ENCODE measurements around the gene TTC12.

TTC12 gene

DNA sequence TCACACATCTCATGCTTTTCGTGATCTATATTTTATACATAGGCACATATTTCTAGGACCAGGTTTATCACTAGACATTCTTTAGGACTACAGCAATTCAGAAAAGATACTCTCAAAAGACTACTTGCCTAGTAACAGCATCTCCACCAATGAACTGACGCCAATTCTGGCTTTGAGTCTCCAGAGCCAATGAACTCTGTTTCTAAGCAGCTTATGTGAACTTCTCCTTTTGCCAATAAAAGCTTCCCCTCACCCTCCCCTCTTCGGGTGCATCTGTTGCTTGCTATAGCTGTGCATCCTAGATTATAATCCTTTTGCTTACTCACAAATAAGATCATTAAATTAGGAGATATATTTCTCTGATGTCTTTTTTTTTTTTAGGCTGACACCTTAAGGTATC lies 61.8 kb downstream of the TTC12 start:
- DNase-seq (ENCODE audit: low spot score): no peak

DNA sequence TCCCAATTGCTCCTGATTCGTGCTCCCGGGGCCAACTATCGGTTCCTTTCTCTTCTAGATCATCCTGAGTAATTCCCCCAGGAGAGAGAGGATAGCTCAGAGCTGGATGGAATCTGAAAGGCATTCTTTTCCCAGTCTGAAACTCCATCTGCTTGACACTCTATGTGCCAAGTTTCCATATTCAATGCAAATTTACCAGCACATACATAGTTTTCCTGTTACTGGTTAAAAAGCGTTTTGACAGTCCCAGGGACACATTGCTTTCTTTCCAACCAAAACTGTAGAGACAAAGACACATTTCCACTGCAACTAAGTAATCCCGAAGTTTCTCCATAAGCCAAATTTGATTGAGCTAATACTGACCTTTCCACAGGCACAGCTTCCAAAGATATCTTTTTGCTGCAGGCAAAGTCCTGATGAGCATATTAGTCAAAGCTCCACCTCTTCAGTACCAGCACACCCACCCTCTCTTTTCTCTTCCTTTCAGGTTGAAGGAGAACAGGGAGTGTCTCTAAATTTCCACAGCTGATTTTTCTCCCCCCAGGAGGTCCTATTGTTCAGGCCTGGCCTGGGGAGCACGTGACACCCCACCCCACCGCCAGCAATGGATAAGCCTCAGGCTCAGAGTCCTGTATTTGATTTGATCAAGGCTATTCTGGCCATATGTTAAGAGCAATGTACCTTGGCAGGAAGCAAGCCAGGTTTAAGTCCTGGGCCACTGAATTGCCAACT lies 63.5 kb downstream of the TTC12 start:
- DNase-seq (ENCODE audit: low spot score): no peak

DNA sequence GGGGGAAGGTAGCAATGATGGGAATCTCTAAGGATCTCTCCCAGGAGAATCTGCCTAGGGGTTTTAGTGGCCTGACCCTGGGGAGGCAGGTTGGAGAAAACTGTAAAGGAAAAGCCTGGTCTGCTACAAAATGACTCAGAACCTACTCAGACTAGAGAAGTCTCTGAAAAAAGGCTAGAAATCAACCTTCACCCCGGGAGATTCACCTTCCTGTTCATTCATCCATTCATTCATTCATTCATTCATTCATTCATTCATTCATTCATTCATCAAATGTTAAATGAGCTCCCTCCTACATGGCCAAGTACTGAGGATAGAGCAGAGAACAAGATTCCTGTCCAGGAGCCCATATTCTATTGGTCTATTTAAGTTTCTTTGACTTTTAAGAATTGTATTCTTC lies 64.3 kb downstream of the TTC12 start:
- no peak for DNase-seq (ENCODE audit: low spot score)

DNA sequence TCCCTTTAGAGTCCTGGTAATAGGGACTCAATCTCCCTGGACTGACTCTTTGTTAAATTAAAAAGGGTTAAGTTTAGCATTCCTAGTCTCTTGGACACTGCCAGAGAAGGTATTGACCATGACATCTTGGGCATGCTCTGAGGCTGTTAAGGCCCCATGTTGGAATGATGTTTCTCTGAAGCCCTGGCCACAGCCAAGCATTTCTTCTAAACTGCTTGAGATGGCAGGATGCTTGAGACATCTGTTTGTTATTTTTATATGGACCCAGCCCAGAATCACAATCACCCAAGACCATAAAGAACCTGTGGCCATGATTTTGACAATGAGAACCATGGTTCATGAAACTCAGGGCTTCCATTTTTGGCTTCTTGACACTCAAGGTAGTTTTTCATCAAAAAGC lies 67.7 kb downstream of the TTC12 start:
- DNase-seq (ENCODE audit: low spot score): no peak

DNA sequence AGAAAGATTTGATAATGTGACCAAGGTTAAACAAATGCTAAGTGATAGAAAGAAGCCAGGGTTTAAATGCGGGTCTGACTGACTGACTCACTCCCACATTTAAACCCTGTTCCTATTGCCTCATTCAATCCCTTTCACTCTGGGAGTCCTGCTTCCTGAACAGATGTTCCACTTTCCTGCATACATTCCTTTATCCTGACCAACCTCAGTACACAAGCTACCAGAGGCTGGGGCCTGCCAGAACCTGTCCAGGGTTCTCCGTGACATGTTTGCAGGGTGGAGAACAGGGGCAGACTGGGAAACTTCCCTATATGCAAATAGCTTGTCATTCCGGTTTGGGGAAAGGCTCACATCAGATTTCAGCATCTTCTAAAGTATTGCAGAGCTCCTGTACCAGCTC lies 70.2 kb downstream of the TTC12 start:
- DNase-seq (ENCODE audit: low spot score): peak; percentile 76

DNA sequence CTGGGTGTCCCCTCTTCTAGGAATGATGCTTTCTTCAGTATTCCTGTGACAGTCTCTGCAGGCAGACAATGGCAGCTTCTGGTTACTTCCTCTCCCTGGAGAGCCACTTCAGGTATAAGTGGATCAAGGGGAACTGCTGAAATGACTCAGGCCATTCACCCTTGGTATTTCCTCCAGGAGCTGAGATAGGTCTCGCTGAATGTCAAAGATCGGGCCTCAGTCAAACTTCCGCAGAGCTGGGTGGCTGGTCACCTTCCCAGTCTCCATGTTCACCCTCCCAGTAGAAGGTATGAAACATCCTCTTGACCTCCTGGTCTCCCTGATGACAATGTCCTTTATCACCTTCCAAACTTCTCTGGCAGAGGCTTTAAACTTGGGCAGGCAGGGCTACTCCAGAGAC lies 71.4 kb downstream of the TTC12 start:
- DNase-seq (ENCODE audit: low spot score): no peak

DNA sequence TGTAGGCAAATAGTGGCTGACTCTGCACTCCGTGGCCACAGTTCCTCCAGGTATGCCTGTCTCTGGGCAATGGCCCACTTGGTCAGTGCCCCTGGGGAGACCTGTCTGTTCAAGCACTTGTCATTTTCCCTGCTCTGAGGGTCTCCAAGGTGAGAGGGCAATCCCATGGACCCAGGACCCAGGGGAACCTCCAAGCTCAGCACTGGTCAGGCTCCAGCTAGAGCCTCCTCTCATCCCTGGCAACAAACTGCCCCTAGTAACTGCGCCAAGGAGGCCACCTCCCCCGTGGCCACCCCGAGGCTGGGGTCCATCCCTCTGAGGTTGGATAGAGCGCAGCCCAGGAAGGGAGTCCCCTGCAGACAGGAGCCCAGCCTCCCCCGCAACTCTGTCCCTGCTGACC lies 72.5 kb downstream of the TTC12 start:
- no peak for DNase-seq (ENCODE audit: low spot score)

DNA sequence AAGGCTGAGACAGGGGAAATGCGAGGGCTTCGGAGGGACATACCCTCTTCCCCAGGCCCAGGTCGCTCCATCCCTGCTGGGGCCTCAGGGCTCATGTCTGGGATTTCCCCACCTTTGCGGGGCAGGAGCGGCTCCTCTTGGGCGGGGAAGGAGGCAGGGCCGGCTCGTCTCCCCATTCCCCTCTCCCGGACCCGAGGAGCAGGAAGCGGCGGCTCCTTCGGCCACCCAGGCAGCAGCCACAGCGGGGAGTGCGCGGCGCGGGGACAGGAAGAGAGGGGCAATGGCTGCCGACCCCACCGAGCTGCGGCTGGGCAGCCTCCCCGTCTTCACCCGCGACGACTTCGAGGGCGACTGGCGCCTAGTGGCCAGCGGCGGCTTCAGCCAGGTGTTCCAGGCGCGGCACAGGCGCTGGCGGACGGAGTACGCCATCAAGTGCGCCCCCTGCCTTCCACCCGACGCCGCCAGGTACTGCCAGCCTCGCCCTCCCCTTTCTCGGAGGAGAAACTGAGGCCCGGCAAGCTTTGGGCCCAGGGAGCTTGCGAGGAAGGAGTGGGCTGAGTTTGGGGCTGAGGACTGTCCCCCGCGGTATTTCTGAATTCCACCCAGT lies 73.3 kb downstream of the TTC12 start, which contains the start of gene ANKK1:
ANKK1 (plus strand) TSS at position 175 of the 607 bp plus-strand sequence; CDS start at position 281, 106 bp downstream.
- DNase-seq (ENCODE audit: low spot score): no peak

DNA sequence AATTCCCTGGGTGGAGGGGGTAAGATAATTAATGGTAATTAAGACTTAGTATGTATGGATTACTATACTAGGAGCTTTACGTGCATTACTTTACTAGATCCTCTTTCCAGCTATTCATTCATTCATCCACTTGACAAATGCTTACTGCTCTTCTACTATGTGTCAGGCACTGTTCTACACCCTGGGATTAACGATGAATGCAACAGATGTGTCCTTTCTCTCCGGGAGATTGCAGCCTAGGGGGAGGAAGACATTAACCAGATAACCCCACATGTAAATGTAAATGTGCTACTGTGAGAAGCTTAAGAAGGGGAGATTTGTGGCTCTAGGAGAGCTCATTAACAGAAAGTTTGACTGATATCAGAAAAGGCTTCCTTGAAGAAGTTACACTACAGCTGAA lies 74.9 kb downstream of the TTC12 start:
- DNase-seq (ENCODE audit: low spot score): no peak

DNA sequence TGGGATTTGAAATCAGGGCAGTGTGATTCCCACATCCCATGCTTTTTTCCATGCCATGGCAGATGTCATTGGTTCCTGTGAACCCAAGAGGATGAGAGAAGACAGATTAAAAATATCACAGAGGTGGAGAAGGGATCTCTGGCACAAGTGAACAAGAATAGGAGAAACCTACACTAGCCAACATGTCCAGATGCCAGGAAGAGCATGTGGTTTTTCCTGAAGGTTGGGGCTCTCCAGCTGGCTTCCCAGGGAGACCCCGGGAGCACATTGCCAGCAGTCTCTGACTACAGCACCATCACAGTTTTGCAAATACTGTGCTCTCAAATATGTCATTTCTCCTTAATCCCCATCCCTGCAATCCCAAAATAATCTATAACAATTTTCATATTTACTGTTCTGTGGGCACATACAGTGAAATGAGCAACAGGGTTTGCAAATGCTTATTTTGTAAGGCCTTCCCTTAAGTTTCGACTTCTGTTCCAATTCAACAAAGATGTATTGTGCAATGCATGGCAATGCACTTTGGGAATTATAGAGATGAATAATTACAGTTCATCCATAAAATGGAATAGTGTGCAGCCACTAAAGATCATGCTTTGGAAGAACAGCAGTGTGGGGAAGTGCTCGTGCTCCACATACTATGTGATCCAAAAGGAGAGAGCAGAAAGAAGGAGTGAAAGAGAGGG lies 78.0 kb downstream of the TTC12 start:
- DNase-seq (ENCODE audit: low spot score): no peak

DNA sequence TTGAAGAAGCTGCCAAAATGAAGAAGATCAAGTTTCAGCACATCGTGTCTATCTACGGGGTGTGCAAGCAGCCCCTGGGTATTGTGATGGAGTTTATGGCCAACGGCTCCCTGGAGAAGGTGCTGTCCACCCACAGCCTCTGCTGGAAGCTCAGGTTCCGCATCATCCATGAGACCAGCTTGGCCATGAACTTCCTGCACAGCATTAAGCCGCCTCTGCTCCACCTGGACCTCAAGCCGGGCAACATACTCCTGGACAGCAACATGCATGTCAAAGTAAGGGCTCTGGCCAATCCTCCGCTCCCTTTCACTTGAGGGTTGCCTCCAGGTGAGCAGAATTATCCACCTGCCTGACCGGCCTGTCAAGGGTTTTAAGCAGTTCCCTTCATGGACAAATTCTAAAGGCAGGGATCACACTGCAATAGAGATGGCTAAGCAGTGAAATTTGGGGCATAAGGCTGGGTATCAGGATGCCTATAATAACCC lies 79.2 kb downstream of the TTC12 start:
- DNase-seq (ENCODE audit: low spot score): no peak

DNA sequence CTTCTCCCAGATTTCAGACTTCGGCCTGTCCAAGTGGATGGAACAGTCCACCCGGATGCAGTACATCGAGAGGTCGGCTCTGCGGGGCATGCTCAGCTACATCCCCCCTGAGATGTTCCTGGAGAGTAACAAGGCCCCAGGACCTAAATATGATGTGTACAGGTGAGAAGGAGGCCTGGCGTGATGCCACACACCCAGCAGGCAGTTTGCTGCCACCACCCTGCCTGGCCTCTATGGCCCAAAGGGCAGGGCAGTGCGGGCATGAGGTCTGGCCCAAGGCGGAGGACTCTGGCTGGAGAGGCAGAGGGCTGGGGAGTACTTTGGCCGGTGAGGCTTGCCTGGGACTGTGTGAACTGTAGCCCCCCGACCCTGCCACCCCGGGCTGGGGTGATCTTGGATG lies 80.5 kb downstream of the TTC12 start:
- no peak for DNase-seq (ENCODE audit: low spot score)

DNA sequence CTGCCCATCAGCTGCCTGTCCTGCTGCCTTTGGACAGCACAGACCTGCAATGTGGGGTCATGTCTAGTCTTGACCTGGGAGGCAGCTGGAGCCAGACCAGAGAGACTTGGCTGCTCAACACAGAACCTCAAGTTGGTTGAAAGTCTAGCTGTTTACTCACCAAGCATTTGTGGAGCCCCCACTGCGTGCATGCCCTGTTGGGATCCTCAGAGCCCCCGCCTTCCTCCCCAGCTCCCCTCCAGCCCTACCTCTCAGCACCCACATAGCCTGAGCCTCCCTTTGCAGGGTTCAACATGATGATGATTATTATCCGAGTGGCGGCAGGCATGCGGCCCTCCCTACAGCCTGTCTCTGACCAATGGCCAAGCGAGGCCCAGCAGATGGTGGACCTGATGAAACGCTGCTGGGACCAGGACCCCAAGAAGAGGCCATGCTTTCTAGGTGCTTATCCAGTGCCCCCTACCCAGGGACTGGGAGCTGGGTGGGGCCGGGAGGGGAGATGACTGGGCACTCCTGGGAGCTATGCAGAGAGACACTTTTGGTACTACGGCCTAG lies 81.5 kb downstream of the TTC12 start:
- no peak for DNase-seq (ENCODE audit: low spot score)

DNA sequence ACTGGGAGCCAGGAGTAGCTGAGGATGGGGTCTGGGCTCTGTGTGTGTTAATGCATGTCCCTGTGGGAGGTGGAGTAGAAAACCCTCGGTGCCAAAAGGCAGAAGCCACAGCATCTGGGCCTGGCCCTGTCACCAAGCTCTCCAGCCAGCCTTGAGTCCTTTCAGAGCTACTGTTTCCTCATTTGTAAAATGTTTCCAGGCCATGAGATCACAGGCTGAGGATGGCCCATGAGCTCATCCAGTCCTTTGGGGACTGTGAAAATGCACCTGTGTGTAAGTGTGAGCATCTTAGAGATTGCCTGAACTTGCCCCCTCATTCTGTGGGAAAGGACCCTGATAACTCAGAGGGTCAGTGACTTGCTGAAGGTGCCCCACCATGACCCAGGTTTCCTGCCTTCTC lies 82.3 kb downstream of the TTC12 start:
- DNase-seq (ENCODE audit: low spot score): no peak

DNA sequence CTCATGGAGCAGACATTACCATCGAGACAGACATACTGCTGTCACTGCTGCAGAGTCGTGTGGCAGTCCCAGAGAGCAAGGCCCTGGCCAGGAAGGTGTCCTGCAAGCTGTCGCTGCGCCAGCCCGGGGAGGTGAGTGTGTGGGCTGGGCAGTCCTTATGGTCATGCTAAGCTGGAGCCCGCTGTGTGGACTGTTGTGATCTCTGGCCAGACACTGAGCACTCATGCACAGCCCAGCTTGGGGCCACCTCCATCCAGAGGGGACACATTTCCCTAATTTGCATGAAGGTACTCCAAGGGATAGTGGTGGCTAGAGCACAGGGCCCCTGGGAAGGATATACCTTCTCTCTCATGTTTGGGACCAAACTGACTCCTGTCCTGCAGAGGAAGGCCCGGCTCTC lies 82.8 kb downstream of the TTC12 start:
- DNase-seq (ENCODE audit: low spot score): no peak

DNA sequence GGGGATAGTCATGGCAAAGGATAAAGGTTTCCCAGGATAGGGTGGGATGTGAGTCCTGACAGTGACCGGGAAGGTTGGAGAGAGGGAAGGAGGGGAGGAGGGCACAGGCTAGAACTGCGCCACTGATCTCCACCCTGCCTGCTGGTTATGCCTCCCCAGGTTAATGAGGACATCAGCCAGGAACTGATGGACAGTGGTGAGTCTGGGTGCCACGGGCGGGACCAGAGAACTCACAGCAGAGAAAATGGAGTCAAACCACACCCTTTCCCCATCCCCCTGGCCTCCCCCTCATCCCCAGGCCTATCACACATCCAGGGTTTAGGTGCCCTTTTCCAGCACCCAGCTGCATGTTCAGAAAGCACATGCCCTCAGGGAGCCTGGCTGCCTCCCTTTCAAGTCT lies 83.4 kb downstream of the TTC12 start:
- DNase-seq (ENCODE audit: low spot score): no peak

DNA sequence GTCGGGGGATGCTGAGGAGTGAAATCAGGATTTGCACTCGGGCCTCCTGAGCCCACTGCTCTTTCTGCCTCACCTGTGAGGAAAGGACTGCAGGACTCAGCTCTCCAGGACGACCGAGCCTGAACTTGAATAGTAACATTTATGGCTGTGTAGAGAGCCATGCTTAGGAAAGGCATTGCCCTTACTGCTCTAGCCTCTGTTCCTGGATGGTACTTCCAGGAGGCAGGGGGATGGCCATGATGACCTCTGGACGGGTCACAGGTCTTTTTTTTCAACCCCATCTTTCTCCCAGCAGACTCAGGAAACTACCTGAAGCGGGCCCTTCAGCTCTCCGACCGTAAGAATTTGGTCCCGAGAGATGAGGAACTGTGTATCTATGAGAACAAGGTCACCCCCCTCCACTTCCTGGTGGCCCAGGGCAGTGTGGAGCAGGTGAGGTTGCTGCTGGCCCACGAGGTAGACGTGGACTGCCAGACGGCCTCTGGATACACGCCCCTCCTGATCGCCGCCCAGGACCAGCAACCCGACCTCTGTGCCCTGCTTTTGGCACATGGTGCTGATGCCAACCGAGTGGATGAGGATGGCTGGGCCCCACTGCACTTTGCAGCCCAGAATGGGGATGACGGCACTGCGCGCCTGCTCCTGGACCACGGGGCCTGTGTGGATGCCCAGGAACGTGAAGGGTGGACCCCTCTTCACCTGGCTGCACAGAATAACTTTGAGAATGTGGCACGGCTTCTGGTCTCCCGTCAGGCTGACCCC lies 84.5 kb downstream of the TTC12 start:
- DNase-seq (ENCODE audit: low spot score): no peak

DNA sequence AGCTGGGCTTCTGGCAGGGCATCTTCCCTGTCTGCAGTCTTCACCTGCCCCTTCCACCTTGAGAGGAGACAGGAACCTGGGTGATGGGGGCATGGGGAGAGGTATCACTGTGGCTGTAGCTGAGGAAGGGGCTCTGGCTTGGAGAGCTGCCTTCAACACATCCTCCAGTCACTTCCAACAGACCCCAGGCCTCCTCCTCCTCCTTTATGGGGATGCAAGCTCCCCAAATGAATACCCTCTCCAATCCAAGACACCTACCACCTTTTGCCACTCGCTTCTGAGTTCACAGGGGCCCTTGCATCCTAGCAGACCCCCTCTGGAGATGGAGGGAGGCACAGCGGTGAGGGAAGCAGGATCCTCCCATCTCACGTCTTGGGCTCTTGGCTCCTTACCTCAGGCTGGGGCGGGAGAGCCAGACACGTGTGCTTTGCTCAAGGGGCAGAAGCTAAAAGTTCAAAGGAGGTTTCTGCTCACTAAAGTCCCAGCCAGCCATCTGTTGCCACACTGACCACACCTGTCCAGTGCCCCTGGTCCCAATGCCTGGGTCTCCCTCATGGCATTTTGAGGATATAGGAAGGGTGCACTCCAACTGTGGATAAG lies 86.3 kb downstream of the TTC12 start:
- no peak for DNase-seq (ENCODE audit: low spot score)

DNA sequence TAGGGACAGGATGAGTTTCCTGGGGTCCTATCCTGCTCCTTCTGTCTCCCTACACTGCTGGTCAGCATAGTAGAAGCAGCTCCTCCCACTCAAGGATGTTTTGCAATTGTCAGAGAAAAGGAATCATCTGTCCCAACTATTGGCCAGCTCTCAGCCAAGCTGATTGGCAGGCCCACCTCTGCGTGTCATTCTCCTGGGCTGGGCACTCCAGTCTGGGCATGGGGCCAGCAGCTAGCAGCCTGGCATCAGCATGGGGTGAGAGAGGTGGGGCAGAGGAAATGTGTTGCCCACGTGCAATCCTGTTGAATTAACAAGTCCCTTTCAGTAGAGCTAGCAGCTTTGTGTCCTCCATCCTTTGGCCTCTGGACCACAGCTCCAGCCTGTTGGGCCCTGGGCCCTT lies 87.3 kb downstream of the TTC12 start:
- DNase-seq (ENCODE audit: low spot score): no peak

DNA sequence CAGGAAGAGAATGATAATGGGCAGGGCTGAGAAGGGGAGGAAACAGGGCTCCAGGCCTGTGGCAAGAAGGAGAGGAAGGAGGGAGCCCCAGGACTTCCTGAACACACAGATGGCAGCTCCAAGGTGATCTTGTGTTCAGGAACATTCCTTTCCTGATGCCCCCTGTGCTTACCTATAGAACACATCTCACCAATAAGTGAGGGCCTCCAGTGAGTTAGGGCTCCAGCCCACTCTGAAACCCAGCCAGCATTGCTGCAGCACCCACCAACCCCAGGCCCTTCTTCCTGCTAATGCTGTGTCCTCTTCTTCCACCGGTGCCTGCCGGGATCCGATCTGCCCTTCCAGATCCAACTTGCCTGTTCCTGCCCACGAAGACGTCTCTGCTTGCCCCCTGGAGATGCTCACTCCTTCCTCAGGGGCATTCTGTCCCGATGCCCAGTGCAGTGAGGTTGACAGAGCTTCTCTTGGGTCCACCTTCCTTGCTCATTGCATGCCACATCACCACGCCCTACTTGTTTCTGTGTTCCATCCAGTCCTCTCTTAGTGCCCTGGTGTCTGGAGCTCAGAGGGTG lies 90.6 kb downstream of the TTC12 start:
- no peak for DNase-seq (ENCODE audit: low spot score)

DNA sequence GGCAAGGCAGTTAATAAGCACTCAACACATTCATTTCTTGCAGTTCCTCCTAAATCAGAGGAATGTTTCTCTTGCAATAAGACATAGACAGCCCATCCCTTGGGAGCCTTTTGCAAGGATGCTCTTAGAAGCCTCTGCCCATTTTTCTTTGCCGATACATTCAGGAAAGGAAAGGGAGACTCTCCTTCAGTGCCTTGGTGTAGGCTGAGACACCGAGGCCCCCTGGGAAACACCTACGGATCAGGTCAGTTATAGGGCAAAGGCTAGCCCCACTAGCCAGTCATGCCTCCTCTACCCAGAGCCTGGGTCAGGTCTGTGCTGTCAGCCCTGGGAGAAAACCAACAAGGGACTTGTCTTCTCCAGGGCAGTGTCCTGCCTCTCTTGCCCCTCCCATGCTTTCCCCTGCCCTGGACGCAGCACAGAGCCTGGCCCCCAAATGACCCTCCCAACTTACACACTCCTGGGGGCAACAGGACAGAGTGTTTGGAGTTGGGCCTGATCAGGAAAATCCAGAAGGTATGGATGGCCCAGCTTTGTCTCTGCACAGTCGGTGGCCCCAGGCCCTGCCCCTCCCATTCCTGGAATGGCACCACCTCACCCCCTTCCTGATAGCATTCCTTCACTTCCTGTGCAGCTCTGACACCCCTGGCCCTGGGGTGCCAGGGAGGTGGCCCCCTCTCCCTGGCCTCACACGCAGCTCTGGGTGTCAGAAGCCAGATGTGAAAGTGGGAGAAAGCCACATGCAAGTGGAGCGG lies 91.5 kb downstream of the TTC12 start:
- DNase-seq (ENCODE audit: low spot score): no peak

All from hepatic stellate cell (primary cell).